Endodermal cell (in vitro differentiated cells): ENCODE results near the gene DNAH8. TPM values are rescaled to one million over a fixed set of nuclear protein-coding genes. Genes with fewer than 3 reads are reported as not detected.

ENCODE experiments used
- DNase-seq: peaks from one replicate; pipeline ENCODE4 v3.0.0-alpha.2; 2017
- H3K27ac ChIP-seq: 2 replicates; pipeline ENCODE4 v1.5.1; 2013; ENCODE audit warnings: mild to moderate bottlenecking, low read depth, low read length, moderate library complexity
- H3K27me3 ChIP-seq: 2 replicates; pipeline ENCODE4 v1.6.1; 2013; ENCODE audit warnings: mild to moderate bottlenecking, low read length, moderate library complexity; ENCODE audit not compliant: insufficient read depth, control insufficient read depth, poor library complexity, severe bottlenecking
- H3K36me3 ChIP-seq: 2 replicates; pipeline ENCODE4 v1.7.0; 2013; ENCODE audit warnings: mild to moderate bottlenecking, low read length, moderate library complexity; ENCODE audit not compliant: control insufficient read depth, insufficient read depth
- H3K4me1 ChIP-seq: one replicate; pipeline ENCODE4 v1.7.0; 2013; ENCODE audit warnings: low read length; ENCODE audit not compliant: control insufficient read depth, insufficient read depth
- H3K4me3 ChIP-seq: 2 replicates; pipeline ENCODE4 v1.5.1; 2013; ENCODE audit warnings: mild to moderate bottlenecking, low read length, moderate library complexity
- H3K9ac ChIP-seq: 2 replicates; pipeline ENCODE4 v1.6.1; 2013; ENCODE audit warnings: mild to moderate bottlenecking, low read length, moderate library complexity; ENCODE audit not compliant: poor library complexity, severe bottlenecking; ENCODE audit errors: extremely low read depth
- H3K9me3 ChIP-seq: 2 replicates; pipeline ENCODE4 v1.6.1; 2013; ENCODE audit warnings: mild to moderate bottlenecking, low read length, moderate library complexity; ENCODE audit not compliant: control insufficient read depth
- H3K27ac Mint-ChIP-seq: 2 replicates; pipeline ENCODE4 v1.8.0; 2020; ENCODE audit warnings: mixed read lengths
- H3K27me3 Mint-ChIP-seq: 2 replicates; pipeline ENCODE4 v1.8.0; 2021; ENCODE audit warnings: mild to moderate bottlenecking, mixed read lengths; ENCODE audit not compliant: insufficient read depth
- H3K36me3 Mint-ChIP-seq: 2 replicates; pipeline ENCODE4 v1.8.0; 2020; ENCODE audit warnings: low read depth, mixed read lengths
- H3K4me1 Mint-ChIP-seq: 2 replicates; pipeline ENCODE4 v1.8.0; 2020; ENCODE audit warnings: mixed read lengths
- H3K4me3 Mint-ChIP-seq: 2 replicates; pipeline ENCODE4 v1.8.0; 2020; ENCODE audit warnings: mild to moderate bottlenecking, moderate library complexity, mixed read lengths
- H3K9me3 Mint-ChIP-seq: 2 replicates; pipeline ENCODE4 v1.8.0; 2020; ENCODE audit warnings: mild to moderate bottlenecking, mixed read lengths
- CTCF ChIP-seq: fragments of 200-600 bp; sonication (generic); conservative IDR thresholded peaks from 2 replicates; pipeline ENCODE4 v1.5.0; 2021; ENCODE audit warnings: antibody characterized with exemption, mild to moderate bottlenecking
- WGBS, 2 experiments: methylation state at CpG; one replicate each; pipeline versions ENCODE4 v1.1.5 to v1.1.7; 2013; ENCODE audit warnings: missing lambda C conversion rate in 2 of 2, mixed read lengths in 1 of 2; ENCODE audit not compliant: insufficient coverage in 1 of 2, insufficient read length in 1 of 2; 5-methylcytosine and 5-hydroxymethylcytosine counted together
- total RNA-seq, 2 donors: library from RNA; stranded (reverse); fragmentation: NEBNext Ultra II Directional in 1 of 2; extraction: Animal tissue kit (Norgen Biotek cat#: 25700) in 1 of 2; gene quantifications; 2 replicates in 1 of 2; 3 replicates in 1 of 2; pipeline ENCODE4 v1.2.1, GENCODE V29; 2021

DNAH8 gene
- total RNA-seq, 2 donors from 2014 or later: not detected

GRCh38 chr6:38767560-38767959 is 52.4 kb downstream of the DNAH8 start:
- Histone ChIP-seq H3K4me3 (no peak overlapping the region), H3K36me3 (no peaks in the 10 kb centered on the region), H3K9me3 (no peaks in the 10 kb centered on the region), H3K9ac (no peak overlapping the region), H3K27me3 (no peaks in the 10 kb centered on the region), H3K4me1 (no peaks in the 10 kb centered on the region), H3K27ac (no peak overlapping the region)
- 100% methylated on average over 2 of the region's 2 CpGs; no CpG with 5 or more reads in 1 of the 2 experiments for WGBS, 2 experiments
- Mint-ChIP-seq H3K36me3 (no peaks in the 10 kb centered on the region), H3K4me3 (no peak overlapping the region), H3K4me1 (no peaks in the 10 kb centered on the region), H3K9me3 (no peaks in the 10 kb centered on the region), H3K27me3 (no peaks in the 10 kb centered on the region), H3K27ac (no peak overlapping the region)
- no peak for TF ChIP-seq CTCF
- DNase-seq: no peak

- Histone ChIP-seq H3K9me3 (no peaks in the 10 kb centered on the region), H3K4me1 (no peaks in the 10 kb centered on the region), H3K4me3 (no peak overlapping the region), H3K27ac (no peak overlapping the region), H3K9ac (no peak overlapping the region), H3K36me3 (no peaks in the 10 kb centered on the region), H3K27me3 (no peaks in the 10 kb centered on the region)
- Mint-ChIP-seq H3K27ac (no peak overlapping the region), H3K27me3 (peaks cover 2% of the 10 kb centered on the region), H3K36me3 (no peaks in the 10 kb centered on the region), H3K4me3 (no peak overlapping the region), H3K4me1 (no peaks in the 10 kb centered on the region), H3K9me3 (no peaks in the 10 kb centered on the region)
- WGBS, 2 experiments: 64 to 74% methylated on average over 3 of the region's 3 CpGs
- TF ChIP-seq CTCF: peak; percentile 86
- peak; percentile 89 for DNase-seq
Measured at GRCh38 chr6:38773338-38773737, 58.2 kb downstream of the DNAH8 start.

GRCh38 chr6:38774929-38775707 is 60.0 kb downstream of the DNAH8 start:
- Histone ChIP-seq H3K9me3 (no peaks in the 10 kb centered on the region), H3K4me1 (no peaks in the 10 kb centered on the region), H3K36me3 (no peaks in the 10 kb centered on the region), H3K9ac (no peak overlapping the region), H3K4me3 (no peak overlapping the region), H3K27ac (no peak overlapping the region), H3K27me3 (no peaks in the 10 kb centered on the region)
- Mint-ChIP-seq H3K27me3 (peaks cover 3% of the 10 kb centered on the region), H3K4me3 (no peak overlapping the region), H3K9me3 (no peaks in the 10 kb centered on the region), H3K4me1 (no peaks in the 10 kb centered on the region), H3K27ac (no peak overlapping the region), H3K36me3 (no peaks in the 10 kb centered on the region)
- 93 to 96% methylated on average over 3 to 5 of the region's 5 CpGs for WGBS, 2 experiments
- TF ChIP-seq CTCF: no peak
- no peak for DNase-seq
